Brain microvascular endothelial cell (primary cell): Measurements from ENCODE around the gene MAEA.

Experiments used
- DNase-seq: peaks from one replicate; pipeline ENCODE4 v3.0.0-alpha.2; 2020
- H3K27ac ChIP-seq: fragments of 250-450 bp; sonication (Bioruptor Pico); 2 replicates; pipeline ENCODE4 v1.5.1; 2020; ENCODE audit warnings: mild to moderate bottlenecking, moderate library complexity
- H3K27me3 ChIP-seq: fragments of 250-450 bp; sonication (Bioruptor Pico); replicated peaks from 2 replicates; pipeline ENCODE4 v1.5.1; 2020; ENCODE audit warnings: mild to moderate bottlenecking
- H3K36me3 ChIP-seq: fragments of 250-450 bp; sonication (Bioruptor Pico); replicated peaks from 2 replicates; pipeline ENCODE4 v1.5.1; 2020; ENCODE audit warnings: mild to moderate bottlenecking
- H3K4me3 ChIP-seq: 2 replicates; pipeline ENCODE4 v1.5.1; 2011; ENCODE audit warnings: low read depth, mild to moderate bottlenecking, control low read depth, low read length, moderate library complexity
- in situ Hi-C: cut with HindIII; loops from 2 replicates; pipeline ENCODE4 v1.10.0; 2017; ENCODE audit warnings: low sequenced_read_pairs, low pct_ligation_motif_present
- TF ChIP-seq, protein P1 (sequence below): IDR thresholded peaks from 2 replicates; pipeline ENCODE4 v1.5.1; 2011; ENCODE audit warnings: low read depth, mild to moderate bottlenecking, moderate library complexity, low read length, control low read depth, inconsistent platforms; ENCODE audit errors: missing control alignments

Gene MAEA

DNA sequence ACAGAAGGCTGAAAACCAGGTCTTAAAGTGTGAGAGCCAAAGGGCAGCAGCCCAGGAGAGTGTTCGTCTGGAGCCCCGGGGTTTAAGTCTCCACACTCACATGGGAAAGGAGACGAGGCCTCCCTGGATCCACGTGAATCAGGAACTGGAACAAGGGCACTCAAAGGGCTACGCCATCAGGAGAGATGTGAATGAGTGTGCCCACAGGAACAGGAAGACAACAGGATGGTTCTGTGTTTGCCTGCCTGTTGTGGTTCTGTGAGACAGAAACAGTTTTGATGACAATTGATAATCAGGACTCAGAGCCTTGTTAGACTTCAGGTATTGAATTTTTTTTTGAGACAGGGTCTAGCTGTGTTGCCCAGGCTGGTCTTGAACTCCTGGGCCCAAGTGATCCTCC lies 35.9 kb upstream of the MAEA start:
- no peak overlapping the region for H3K4me3 ChIP-seq
- DNase-seq: no peak
- no peak overlapping the region for H3K27ac ChIP-seq
- no peaks in the 10 kb centered on the region for H3K36me3 ChIP-seq
- TF ChIP-seq, protein P1, sequence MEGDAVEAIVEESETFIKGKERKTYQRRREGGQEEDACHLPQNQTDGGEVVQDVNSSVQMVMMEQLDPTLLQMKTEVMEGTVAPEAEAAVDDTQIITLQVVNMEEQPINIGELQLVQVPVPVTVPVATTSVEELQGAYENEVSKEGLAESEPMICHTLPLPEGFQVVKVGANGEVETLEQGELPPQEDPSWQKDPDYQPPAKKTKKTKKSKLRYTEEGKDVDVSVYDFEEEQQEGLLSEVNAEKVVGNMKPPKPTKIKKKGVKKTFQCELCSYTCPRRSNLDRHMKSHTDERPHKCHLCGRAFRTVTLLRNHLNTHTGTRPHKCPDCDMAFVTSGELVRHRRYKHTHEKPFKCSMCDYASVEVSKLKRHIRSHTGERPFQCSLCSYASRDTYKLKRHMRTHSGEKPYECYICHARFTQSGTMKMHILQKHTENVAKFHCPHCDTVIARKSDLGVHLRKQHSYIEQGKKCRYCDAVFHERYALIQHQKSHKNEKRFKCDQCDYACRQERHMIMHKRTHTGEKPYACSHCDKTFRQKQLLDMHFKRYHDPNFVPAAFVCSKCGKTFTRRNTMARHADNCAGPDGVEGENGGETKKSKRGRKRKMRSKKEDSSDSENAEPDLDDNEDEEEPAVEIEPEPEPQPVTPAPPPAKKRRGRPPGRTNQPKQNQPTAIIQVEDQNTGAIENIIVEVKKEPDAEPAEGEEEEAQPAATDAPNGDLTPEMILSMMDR: no peak
- H3K27me3 ChIP-seq: no peaks in the 10 kb centered on the region
- in situ Hi-C loops: no loop called here

- H3K27ac ChIP-seq: no peak overlapping the region
- in situ Hi-C loops: no loop called here
- no peak overlapping the region for H3K4me3 ChIP-seq
- TF ChIP-seq, protein P1: no peak
- H3K36me3 ChIP-seq: no peaks in the 10 kb centered on the region
- no peaks in the 10 kb centered on the region for H3K27me3 ChIP-seq
- DNase-seq: no peak
These were observed 34.5 kb upstream of the MAEA start for GRCh38 chr4:1255151-1255550.

DNA sequence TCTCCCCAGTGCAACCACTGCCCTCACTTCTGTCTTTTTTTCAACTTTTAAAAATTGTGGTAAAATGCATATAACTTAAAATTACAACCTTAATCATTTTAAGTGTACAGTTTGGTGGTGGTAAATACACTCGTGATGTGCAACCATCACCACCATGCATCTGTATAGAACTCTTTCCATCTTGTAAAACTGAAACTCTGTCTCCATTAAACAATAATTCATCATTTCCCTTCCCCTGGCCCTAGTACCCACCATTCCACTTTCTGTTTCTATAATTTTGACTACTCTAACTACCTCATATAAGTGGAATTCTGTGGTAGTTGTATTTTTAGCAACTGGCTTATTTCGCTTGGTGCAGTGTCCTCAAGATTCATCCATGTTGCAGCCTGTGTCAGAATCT lies 34.0 kb upstream of the MAEA start:
- Histone ChIP-seq H3K27me3 (no peaks in the 10 kb centered on the region), H3K27ac (no peak overlapping the region), H3K36me3 (no peaks in the 10 kb centered on the region), H3K4me3 (no peak overlapping the region)
- no peak for DNase-seq
- in situ Hi-C loops: no loop called here
- TF ChIP-seq, protein P1: no peak

DNA sequence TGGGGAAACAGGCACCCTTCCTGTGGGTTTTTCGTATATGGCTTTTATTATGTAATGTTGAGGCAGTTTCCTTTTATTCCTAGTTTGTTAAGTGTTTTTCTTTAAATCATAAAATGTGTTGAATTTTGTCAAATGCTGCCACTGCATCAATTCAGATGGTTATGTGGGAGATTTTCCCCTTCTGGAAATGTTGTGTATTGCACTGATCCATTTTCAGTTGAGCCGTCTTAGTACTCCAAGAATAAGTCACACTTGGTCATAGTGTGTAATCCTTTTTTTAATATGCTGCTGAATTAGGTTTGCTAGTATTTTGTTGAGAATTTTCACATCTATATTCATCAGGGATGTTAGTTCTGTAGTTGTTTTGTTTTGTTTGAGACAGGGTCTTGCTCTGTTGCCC lies 31.2 kb upstream of the MAEA start:
- Histone ChIP-seq H3K36me3 (no peaks in the 10 kb centered on the region), H3K27me3 (no peaks in the 10 kb centered on the region), H3K27ac (no peak overlapping the region), H3K4me3 (no peak overlapping the region)
- TF ChIP-seq, protein P1: peak; percentile 7
- no peak for DNase-seq
- in situ Hi-C loops: no loop called here

DNA sequence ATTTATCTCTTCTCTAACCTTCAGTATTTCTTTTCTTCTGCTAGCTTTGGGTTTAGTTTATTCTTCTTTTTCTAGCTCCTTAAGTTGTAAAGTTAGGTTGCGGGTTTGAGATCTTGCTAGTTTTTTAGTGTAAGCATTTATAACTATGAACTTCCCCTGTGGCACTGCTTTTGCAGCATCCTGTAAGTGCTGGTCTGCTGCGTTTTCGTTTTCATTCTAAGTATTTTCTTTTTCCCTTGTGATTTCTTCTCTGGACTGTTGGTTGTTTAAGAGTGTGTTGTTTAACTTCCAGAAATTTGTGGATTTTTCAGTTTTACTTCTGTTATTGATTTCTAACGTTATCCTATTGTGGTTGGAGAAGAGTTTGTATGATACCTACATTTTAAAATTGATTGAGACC lies 29.7 kb upstream of the MAEA start:
- TF ChIP-seq, protein P1: no peak
- in situ Hi-C loops: no loop called here
- Histone ChIP-seq H3K27ac (no peak overlapping the region), H3K4me3 (no peak overlapping the region), H3K27me3 (no peaks in the 10 kb centered on the region), H3K36me3 (no peaks in the 10 kb centered on the region)
- DNase-seq: no peak

DNA sequence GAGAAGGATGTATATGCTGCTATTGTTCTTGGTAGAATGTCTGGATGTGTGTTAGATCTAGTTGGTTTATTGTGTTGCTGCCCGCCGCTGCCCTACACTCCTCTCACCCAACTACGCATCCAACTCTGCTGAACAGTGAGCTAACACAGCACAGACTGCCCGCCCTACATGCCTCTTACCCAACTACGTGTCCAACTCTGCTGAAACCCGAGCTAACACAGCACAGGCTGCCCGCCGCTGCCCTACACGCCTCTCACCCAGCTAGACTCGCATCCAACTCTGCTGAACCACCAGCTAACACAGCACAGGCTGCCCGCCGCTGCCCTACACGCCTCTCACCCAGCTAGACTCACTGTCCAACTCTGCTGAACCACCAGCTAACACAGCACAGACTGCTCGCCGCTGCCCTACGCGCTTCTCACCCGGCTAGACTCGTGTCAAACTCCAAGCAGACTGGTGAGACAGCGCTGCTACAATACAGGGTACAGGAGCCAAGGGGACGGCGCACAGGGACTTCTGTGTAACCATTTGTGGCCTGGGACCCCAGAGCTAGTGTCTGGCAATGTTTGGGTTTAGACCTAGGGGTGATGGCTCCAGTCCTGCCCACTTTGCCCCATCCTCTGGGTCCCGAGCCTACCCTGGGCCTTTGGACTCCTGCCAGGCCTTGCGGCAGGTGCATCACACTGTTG lies 29.1 kb upstream of the MAEA start:
- H3K36me3 ChIP-seq: no peaks in the 10 kb centered on the region
- H3K27me3 ChIP-seq: no peaks in the 10 kb centered on the region
- TF ChIP-seq, protein P1: no peak
- H3K27ac ChIP-seq: no peak overlapping the region
- H3K4me3 ChIP-seq: no peak overlapping the region
- no peak for DNase-seq
- in situ Hi-C loops: no loop called here
